Pancreas (tissue), 10 donors: Measurements from ENCODE around the gene DRGX. TPM values are rescaled to one million over a fixed set of nuclear protein-coding genes. Genes with fewer than 3 reads are reported as not detected.

Source experiments
- ATAC-seq, 4 donors: fragments of 200-7000 bp; cut with Tn5 transposase; one replicate each; pipeline versions ENCODE4 v1.8.0 to v1.9.1; 2020; ENCODE audit warnings: mild to moderate bottlenecking in 4 of 4, moderate library complexity in 4 of 4
- DNase-seq, 6 donors: peaks; one replicate each; pipeline ENCODE4 v3.0.0-alpha.2; 2020
- FAIRE-seq: peaks from 2 replicates; lab custom pipeline; 2012; peaks lifted over from hg19 to GRCh38; lab: Jason Lieb, UNC
- H3K27ac ChIP-seq, 4 donors: fragments of 200-600 bp; sonication (generic); 1 replicate in 3 of 4; 2 replicates in 1 of 4; pipeline versions ENCODE4 v1.5.0 to v1.8.0; 2020
- H3K27me3 ChIP-seq, 4 donors: fragments of 200-600 bp; one replicate each; pipeline ENCODE4 v1.8.0; 2021
- H3K36me3 ChIP-seq, 3 donors: fragments of 200-600 bp; sonication (generic) in 1 of 3; one replicate each; pipeline versions ENCODE4 v1.5.0 to v1.8.0; 2020 to 2021
- H3K4me1 ChIP-seq, 3 donors: fragments of 200-600 bp; one replicate each; pipeline ENCODE4 v1.8.0; 2021
- H3K4me3 ChIP-seq, 4 donors: fragments of 200-600 bp; sonication (generic) in 2 of 4; one replicate each; pipeline versions ENCODE4 v1.5.0 to v1.8.0; 2020 to 2021
- H3K9me3 ChIP-seq, 4 donors: fragments of 200-600 bp; one replicate each; pipeline ENCODE4 v1.8.0; 2021
- WGBS, 2 donors: extraction: QIAGEN DNeasy Blood & Tissue Kit; methylation state at CpG; one replicate each; pipeline ENCODE4 v1.1.7; 2013; 5-methylcytosine and 5-hydroxymethylcytosine counted together
- intact Hi-C, 3 donors: fragments of 100-400 bp; cut with DNase I; formaldehyde crosslinking; loops; one replicate each; pipeline versions ENCODE4 v1.11.1 to v1.14.2; 2022
- polyA plus RNA-seq, 2 donors: library from polyadenylated mRNA; stranded (reverse); fragments of 200-250 nt; gene quantifications; one replicate each; pipeline ENCODE4 v1.2.3, GENCODE V29; 2013
- total RNA-seq, 6 donors: library from RNA; stranded (reverse); fragmentation: NEBNext Ultra II Directional in 4 of 6; extraction: Animal tissue kit (Norgen Biotek cat#: 25700) in 4 of 6; gene quantifications; one replicate each; pipeline versions ENCODE4 v1.2.1 to v1.2.4, GENCODE V29; 2021 to 2023
- TF ChIP-seq, protein P1 (sequence below), 4 donors: fragments of 200-600 bp; sonication (generic) in 3 of 4; IDR thresholded peaks; one replicate each; pipeline versions ENCODE4 v1.5.0 to v1.8.0; 2021; ENCODE audit warnings: antibody characterized with exemption in 4 of 4
- donor health status: healthy with polysubstance abuse.
- donor health status: DM: no; HTN: no; CAD: no; lungs with moderate emphysema.
- donor health status: DM: no; HTN: no; CAD: no.
- donor health status: control.
- donor health status: control.
- donor health status: Bipolar disorder and iron deficiency.
- donor health status: DM: yes; HTN: yes; CAD: no.
- donor health status: DM: no; HTN: no; CAD: no.
- donor health status: DM: no; HTN: no; CAD: no.
- donor health status: DM: yes; HTN: yes; CAD: no.

Gene DRGX
- total and polyA plus RNA-seq, 8 donors: not detected

DNA sequence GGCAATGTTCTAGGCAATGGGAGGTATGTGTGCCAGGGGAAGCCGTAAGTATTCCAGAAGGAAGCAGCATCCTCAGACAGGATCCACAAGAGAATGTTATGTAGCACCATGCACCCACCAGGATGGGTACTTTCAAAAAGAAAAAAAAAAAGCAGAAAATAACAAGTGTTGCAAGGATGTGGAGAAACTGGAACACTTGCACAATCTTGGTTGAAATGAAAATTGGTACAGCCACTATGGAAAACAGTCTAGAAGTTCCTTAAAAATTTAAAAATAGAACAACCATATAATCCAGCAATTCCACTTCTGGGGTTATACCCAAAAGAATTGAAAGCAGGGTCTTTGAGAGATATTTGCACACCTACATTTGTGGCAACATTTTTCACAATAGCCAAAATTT is 76.7 kb downstream of the DRGX start:
- DNase-seq: no peak
- no peaks in the 10 kb centered on the region for H3K9me3 ChIP-seq
- FAIRE-seq: no peak
- no peak overlapping the region for H3K4me3 ChIP-seq
- ATAC-seq: no peak
- H3K27ac ChIP-seq: no peak overlapping the region
- 94 to 98% methylated on average over 1 of the region's 1 CpG for WGBS, 2 donors
- no peaks in the 10 kb centered on the region for H3K36me3 ChIP-seq
- no peaks in the 10 kb centered on the region for H3K27me3 ChIP-seq
- TF ChIP-seq, protein P1, sequence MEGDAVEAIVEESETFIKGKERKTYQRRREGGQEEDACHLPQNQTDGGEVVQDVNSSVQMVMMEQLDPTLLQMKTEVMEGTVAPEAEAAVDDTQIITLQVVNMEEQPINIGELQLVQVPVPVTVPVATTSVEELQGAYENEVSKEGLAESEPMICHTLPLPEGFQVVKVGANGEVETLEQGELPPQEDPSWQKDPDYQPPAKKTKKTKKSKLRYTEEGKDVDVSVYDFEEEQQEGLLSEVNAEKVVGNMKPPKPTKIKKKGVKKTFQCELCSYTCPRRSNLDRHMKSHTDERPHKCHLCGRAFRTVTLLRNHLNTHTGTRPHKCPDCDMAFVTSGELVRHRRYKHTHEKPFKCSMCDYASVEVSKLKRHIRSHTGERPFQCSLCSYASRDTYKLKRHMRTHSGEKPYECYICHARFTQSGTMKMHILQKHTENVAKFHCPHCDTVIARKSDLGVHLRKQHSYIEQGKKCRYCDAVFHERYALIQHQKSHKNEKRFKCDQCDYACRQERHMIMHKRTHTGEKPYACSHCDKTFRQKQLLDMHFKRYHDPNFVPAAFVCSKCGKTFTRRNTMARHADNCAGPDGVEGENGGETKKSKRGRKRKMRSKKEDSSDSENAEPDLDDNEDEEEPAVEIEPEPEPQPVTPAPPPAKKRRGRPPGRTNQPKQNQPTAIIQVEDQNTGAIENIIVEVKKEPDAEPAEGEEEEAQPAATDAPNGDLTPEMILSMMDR (IDR thresholded peaks at IDR 0.05): no peak
- H3K4me1 ChIP-seq: no peaks in the 10 kb centered on the region
- intact Hi-C loops: no loop called here

DNA sequence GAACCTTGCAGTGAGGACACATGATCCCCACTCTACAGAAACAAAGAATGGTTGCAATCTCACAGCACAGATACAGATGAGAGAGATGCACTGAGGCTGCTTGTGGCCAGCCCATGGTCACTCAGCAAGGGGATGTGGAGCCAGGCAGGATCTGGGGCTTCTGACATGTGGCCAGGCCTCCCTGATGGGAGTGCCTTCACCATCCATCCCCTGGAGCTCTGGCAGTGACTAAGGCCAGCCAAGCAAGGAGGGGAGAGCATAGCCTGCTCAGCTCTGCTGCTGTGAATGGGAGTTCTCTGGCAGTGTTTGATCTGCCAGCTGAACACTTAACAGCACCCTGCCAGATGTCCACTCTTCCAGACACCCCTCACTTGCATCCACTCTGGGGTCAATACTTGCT is 77.1 kb downstream of the DRGX start:
- no peak for ATAC-seq
- H3K4me3 ChIP-seq: no peak overlapping the region
- intact Hi-C loops: no loop called here
- H3K27me3 ChIP-seq: no peaks in the 10 kb centered on the region
- H3K27ac ChIP-seq: no peak overlapping the region
- no peak for FAIRE-seq
- no peak for DNase-seq
- H3K36me3 ChIP-seq: no peaks in the 10 kb centered on the region
- TF ChIP-seq, protein P1 (IDR thresholded peaks at IDR 0.05): no peak
- H3K9me3 ChIP-seq: no peaks in the 10 kb centered on the region
- H3K4me1 ChIP-seq: no peaks in the 10 kb centered on the region

DNA sequence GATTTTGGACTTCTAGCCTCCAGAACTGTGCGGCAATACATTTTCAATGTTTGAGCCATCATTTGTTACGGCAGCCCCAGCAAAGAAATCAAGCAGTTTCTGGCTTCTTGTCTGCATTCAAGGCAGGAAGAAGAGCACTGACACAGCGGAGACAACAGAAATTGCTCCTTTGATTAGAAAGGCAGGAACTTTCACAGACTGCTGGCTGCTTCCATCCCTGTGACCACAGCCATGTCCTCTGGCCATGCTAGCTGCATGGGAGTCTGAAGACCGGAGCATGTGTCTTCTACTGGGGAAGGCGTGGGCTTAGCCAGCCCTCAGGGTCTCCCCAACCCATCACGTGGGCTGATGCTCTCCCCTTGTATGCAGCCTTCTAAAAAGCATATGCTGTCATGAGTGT is 77.9 kb downstream of the DRGX start:
- DNase-seq: no peak
- H3K27me3 ChIP-seq: no peaks in the 10 kb centered on the region
- H3K27ac ChIP-seq: no peak overlapping the region
- TF ChIP-seq, protein P1 (IDR thresholded peaks at IDR 0.05): no peak
- no peak for FAIRE-seq
- intact Hi-C loops: no loop called here
- H3K4me3 ChIP-seq: no peak overlapping the region
- no peaks in the 10 kb centered on the region for H3K9me3 ChIP-seq
- 88 to 93% methylated on average over 6 of the region's 6 CpGs for WGBS, 2 donors
- ATAC-seq: no peak
- H3K4me1 ChIP-seq: no peaks in the 10 kb centered on the region
- H3K36me3 ChIP-seq: no peaks in the 10 kb centered on the region

DNA sequence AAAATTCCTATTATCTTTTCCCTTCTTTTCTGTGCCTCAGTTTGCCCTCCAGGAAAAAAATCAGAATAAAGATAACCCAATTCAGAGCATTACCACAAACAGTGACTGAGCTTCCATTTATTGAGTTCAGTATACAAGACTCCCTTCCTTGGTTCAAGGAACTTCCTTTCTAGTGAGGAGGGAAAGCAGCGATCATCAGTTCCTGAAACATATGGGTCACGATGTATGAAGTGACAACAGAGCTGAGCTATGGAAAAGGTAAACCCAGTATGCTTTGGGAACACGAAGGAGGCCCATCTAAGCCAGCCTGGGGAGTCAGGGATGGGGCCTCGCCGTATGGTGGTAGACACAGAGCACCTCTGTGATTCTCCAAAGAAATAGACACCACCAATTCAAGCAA is 81.1 kb downstream of the DRGX start:
- Histone ChIP-seq H3K27me3 (no peaks in the 10 kb centered on the region), H3K9me3 (no peaks in the 10 kb centered on the region), H3K27ac (no peak overlapping the region), H3K4me1 (no peaks in the 10 kb centered on the region), H3K36me3 (no peaks in the 10 kb centered on the region), H3K4me3 (no peak overlapping the region)
- intact Hi-C loops: no loop called here
- no peak for DNase-seq
- WGBS, 2 donors: 87 to 90% methylated on average over 5 of the region's 5 CpGs
- no peak for ATAC-seq
- no peak for FAIRE-seq
- TF ChIP-seq, protein P1 (IDR thresholded peaks at IDR 0.05): no peak

Other genes with a start within 250 kb of the DRGX start
- gene TMEM273, start 207.7 kb downstream of the DRGX start, total RNA-seq: 1 to 10 TPM in 4 of 6 donors, under 1 TPM in 2; 0.91 to 7.5 (median 1.6) TPM
- gene TMEM273, start 207.7 kb downstream of the DRGX start, polyA plus RNA-seq: 1 to 10 TPM; 4.0 to 5.5 TPM
- gene C10orf71, start 96.9 kb downstream of the DRGX start, total RNA-seq: 1 to 10 TPM in 3 of 6 donors, under 1 TPM in 3; 0.22 to 2.6 (median 0.77) TPM
- gene C10orf71, start 96.9 kb downstream of the DRGX start, polyA plus RNA-seq: under 1 TPM; 0.07 to 0.72 TPM
- 10 to 100 TPM; 12.7 to 20.0 (median 16.4) TPM for gene ERCC6, start 143.0 kb upstream of the DRGX start, total RNA-seq
- 1 to 10 TPM; 3.8 to 4.1 TPM for gene ERCC6, start 143.0 kb upstream of the DRGX start, polyA plus RNA-seq
- under 1 TPM in 1 of 6 donors, not detected in 5; 0.09 TPM for gene SLC18A3, start 214.2 kb upstream of the DRGX start, total RNA-seq
- under 1 TPM in 1 of 2 donors, not detected in 1; 0.47 TPM for gene SLC18A3, start 214.2 kb upstream of the DRGX start, polyA plus RNA-seq
- gene CHAT, start 217.9 kb upstream of the DRGX start, total RNA-seq: under 1 TPM in 1 of 6 donors, not detected in 5; 0.28 TPM
- gene CHAT, start 217.9 kb upstream of the DRGX start, polyA plus RNA-seq: not detected